ENCODE results near the gene TRAF3IP3. TPM values are rescaled to one million over a fixed set of nuclear protein-coding genes. Genes with fewer than 3 reads are reported as not detected.

TRAF3IP3 gene
- polyA plus RNA-seq, 1 donor from 2014 or later: not detected

DNA sequence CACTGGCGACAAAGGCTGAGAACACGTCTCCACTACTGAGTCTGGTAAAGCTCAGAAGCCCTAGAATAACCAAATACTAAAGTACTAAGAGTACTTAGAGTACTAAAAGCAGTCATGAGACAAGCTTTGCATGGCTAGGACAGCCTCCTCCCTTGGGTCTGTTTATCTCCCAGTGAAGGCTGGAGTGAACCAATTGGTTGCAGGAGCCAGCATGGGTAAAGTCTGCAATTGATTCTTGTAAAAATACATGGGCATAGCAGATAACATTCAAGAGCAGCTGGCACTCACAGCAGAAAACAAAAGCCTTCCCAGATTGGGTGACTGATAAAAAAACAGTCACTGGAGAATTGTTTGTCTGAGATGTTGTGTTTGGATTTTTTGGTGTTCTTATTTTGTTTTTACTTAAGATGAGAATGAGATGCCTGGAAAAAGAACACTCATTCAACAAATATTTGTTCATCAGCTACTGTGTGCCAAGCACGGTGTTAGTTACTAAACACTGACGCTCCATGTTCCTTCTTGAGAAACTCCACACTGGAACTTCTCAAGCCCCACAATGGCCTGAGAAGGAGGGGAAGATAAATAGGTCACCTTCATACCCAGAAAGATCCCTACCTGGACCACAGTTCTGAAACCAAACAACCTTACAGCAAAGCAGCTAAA lies 46.4 kb downstream of the TRAF3IP3 start:
- no peaks in the 10 kb centered on the region for H3K36me3 ChIP-seq (ENCODE audit: insufficient read depth, low read length)
- H3K4me2 ChIP-seq (ENCODE audit: low read length): no peak overlapping the region
- no peak overlapping the region for H2AFZ ChIP-seq (ENCODE audit: low read depth, low read length)
- H3K9me3 ChIP-seq (ENCODE audit: low read length): no peaks in the 10 kb centered on the region
- no peaks in the 10 kb centered on the region for H4K20me1 ChIP-seq (ENCODE audit: insufficient read depth)
- H3K9ac ChIP-seq (ENCODE audit: low read length): no peak overlapping the region
- TF ChIP-seq SMC3 (conservative IDR thresholded peaks at IDR 0.05; ENCODE audit: poor library complexity): no peak
- no peak for TF ChIP-seq EP300 (conservative IDR thresholded peaks at IDR 0.05; ENCODE audit: poor library complexity, severe bottlenecking)
- TF ChIP-seq POLR2AphosphoS5 (IDR thresholded peaks at IDR 0.05): no peak
- TF ChIP-seq EZH2 (IDR thresholded peaks at IDR 0.05; ENCODE audit: borderline replicate concordance, insufficient read depth, low read length, poor library complexity, severe bottlenecking): no peak
- TF ChIP-seq, protein P1, sequence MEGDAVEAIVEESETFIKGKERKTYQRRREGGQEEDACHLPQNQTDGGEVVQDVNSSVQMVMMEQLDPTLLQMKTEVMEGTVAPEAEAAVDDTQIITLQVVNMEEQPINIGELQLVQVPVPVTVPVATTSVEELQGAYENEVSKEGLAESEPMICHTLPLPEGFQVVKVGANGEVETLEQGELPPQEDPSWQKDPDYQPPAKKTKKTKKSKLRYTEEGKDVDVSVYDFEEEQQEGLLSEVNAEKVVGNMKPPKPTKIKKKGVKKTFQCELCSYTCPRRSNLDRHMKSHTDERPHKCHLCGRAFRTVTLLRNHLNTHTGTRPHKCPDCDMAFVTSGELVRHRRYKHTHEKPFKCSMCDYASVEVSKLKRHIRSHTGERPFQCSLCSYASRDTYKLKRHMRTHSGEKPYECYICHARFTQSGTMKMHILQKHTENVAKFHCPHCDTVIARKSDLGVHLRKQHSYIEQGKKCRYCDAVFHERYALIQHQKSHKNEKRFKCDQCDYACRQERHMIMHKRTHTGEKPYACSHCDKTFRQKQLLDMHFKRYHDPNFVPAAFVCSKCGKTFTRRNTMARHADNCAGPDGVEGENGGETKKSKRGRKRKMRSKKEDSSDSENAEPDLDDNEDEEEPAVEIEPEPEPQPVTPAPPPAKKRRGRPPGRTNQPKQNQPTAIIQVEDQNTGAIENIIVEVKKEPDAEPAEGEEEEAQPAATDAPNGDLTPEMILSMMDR (IDR thresholded peaks at IDR 0.05; ENCODE audit: poor library complexity, severe bottlenecking): no peak
- no peak for TF ChIP-seq TAF1 (IDR thresholded peaks at IDR 0.05; ENCODE audit: low read depth)
- TF ChIP-seq MXI1 (conservative IDR thresholded peaks at IDR 0.05; ENCODE audit: poor library complexity, severe bottlenecking): no peak
- TF ChIP-seq, protein P2, sequence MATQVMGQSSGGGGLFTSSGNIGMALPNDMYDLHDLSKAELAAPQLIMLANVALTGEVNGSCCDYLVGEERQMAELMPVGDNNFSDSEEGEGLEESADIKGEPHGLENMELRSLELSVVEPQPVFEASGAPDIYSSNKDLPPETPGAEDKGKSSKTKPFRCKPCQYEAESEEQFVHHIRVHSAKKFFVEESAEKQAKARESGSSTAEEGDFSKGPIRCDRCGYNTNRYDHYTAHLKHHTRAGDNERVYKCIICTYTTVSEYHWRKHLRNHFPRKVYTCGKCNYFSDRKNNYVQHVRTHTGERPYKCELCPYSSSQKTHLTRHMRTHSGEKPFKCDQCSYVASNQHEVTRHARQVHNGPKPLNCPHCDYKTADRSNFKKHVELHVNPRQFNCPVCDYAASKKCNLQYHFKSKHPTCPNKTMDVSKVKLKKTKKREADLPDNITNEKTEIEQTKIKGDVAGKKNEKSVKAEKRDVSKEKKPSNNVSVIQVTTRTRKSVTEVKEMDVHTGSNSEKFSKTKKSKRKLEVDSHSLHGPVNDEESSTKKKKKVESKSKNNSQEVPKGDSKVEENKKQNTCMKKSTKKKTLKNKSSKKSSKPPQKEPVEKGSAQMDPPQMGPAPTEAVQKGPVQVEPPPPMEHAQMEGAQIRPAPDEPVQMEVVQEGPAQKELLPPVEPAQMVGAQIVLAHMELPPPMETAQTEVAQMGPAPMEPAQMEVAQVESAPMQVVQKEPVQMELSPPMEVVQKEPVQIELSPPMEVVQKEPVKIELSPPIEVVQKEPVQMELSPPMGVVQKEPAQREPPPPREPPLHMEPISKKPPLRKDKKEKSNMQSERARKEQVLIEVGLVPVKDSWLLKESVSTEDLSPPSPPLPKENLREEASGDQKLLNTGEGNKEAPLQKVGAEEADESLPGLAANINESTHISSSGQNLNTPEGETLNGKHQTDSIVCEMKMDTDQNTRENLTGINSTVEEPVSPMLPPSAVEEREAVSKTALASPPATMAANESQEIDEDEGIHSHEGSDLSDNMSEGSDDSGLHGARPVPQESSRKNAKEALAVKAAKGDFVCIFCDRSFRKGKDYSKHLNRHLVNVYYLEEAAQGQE (IDR thresholded peaks at IDR 0.05; ENCODE audit: borderline replicate concordance): no peak
- peaks cover 31% of the 10 kb centered on the region for H3K27me3 ChIP-seq (ENCODE audit: insufficient read depth, low read depth, low read length)
- H3K4me3 ChIP-seq (ENCODE audit: low read length): no peak overlapping the region
- no peaks in the 10 kb centered on the region for H3F3A ChIP-seq (ENCODE audit: insufficient read depth, low read length, poor library complexity, severe bottlenecking)
- H3K9me2 ChIP-seq (ENCODE audit: insufficient read depth, low read length): no peaks in the 10 kb centered on the region
- no peaks in the 10 kb centered on the region for H3K79me2 ChIP-seq (replicated peaks; ENCODE audit: insufficient read depth, low read length)
- H3K27ac ChIP-seq (ENCODE audit: low read length): no peak overlapping the region

DNA sequence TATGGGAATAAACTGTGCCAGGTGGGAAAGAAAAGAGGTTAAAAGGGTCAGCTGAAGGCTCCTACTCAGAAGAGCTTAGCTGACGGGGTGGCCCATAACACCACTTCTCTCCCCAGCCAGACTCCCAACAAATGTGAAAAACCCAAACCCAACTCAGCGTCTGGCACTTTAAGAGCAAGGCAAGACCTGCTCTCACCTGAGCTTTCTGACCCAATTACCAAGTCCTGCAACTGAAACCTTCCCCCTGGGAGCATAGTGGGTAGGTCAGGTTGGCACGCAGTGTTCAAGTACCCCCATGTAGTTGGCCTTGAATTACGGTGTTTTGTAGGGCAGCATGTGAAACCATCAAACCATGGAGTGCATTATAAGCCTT lies 46.9 kb downstream of the TRAF3IP3 start:
- Histone ChIP-seq H3K4me3 (ENCODE audit: low read length) (no peak overlapping the region), H3K9ac (ENCODE audit: low read length) (no peak overlapping the region), H2AFZ (ENCODE audit: low read depth, low read length) (no peak overlapping the region), H3K9me2 (ENCODE audit: insufficient read depth, low read length) (no peaks in the 10 kb centered on the region), H3K79me2 (replicated peaks; ENCODE audit: insufficient read depth, low read length) (no peaks in the 10 kb centered on the region), H3K9me3 (ENCODE audit: low read length) (no peaks in the 10 kb centered on the region), H3K27me3 (ENCODE audit: insufficient read depth, low read depth, low read length) (peaks cover 31% of the 10 kb centered on the region), H3F3A (ENCODE audit: insufficient read depth, low read length, poor library complexity, severe bottlenecking) (no peaks in the 10 kb centered on the region), H3K36me3 (ENCODE audit: insufficient read depth, low read length) (no peaks in the 10 kb centered on the region), H3K4me2 (ENCODE audit: low read length) (no peak overlapping the region), H3K27ac (ENCODE audit: low read length) (no peak overlapping the region), H4K20me1 (ENCODE audit: insufficient read depth) (no peaks in the 10 kb centered on the region)
- TF ChIP-seq, protein P1 (IDR thresholded peaks at IDR 0.05; ENCODE audit: poor library complexity, severe bottlenecking): no peak
- TF ChIP-seq TAF1 (IDR thresholded peaks at IDR 0.05; ENCODE audit: low read depth) (no peak), MXI1 (conservative IDR thresholded peaks at IDR 0.05; ENCODE audit: poor library complexity, severe bottlenecking) (no peak), RAD21 (conservative IDR thresholded peaks at IDR 0.05) (no peak), EZH2 (IDR thresholded peaks at IDR 0.05; ENCODE audit: borderline replicate concordance, insufficient read depth, low read length, poor library complexity, severe bottlenecking) (no peak), POLR2AphosphoS5 (IDR thresholded peaks at IDR 0.05) (no peak), SMC3 (conservative IDR thresholded peaks at IDR 0.05; ENCODE audit: poor library complexity) (no peak)
- TF ChIP-seq, protein P2 (IDR thresholded peaks at IDR 0.05; ENCODE audit: borderline replicate concordance): no peak

Measured in neural cell (in vitro differentiated cells).